GM10847 (cell line): Measurements from ENCODE around the gene UTP25.

Source experiments
- POLR2A ChIP-seq: IDR thresholded peaks from 2 replicates; pipeline ENCODE4 v1.6.1; 2011; ENCODE audit not compliant: insufficient read length; ENCODE audit errors: extremely low read depth

Gene UTP25, protein sequence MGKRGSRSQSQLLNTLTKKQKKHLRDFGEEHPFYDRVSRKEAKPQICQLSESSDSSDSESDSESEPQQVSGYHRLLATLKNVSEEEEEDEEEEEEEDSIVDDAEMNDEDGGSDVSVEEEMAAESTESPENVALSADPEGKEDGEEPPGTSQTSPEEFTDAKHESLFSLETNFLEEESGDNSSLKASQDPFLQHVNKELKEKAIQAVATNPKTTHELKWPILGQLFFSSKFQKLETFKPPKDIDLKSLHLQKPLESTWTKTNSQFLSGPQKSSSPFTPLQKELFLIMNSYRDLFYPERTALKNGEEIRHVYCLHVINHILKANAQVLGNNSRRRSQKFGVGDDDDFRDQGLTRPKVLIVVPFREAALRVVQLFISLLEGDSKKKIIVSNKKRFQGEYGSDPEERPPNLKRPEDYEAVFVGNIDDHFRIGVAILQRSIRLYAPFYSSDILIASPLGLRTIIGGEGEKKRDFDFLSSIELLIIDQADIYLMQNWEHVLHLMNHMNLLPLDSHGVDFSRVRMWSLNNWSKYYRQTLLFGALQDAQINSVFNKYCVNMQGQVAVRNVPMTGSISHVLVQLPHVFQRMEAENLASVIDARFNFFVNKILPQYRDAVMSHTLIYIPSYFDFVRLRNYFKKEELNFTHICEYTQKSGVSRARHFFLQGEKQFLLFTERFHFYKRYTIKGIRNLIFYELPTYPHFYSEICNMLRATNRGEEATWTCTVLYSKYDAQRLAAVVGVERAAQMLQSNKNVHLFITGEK

DNA sequence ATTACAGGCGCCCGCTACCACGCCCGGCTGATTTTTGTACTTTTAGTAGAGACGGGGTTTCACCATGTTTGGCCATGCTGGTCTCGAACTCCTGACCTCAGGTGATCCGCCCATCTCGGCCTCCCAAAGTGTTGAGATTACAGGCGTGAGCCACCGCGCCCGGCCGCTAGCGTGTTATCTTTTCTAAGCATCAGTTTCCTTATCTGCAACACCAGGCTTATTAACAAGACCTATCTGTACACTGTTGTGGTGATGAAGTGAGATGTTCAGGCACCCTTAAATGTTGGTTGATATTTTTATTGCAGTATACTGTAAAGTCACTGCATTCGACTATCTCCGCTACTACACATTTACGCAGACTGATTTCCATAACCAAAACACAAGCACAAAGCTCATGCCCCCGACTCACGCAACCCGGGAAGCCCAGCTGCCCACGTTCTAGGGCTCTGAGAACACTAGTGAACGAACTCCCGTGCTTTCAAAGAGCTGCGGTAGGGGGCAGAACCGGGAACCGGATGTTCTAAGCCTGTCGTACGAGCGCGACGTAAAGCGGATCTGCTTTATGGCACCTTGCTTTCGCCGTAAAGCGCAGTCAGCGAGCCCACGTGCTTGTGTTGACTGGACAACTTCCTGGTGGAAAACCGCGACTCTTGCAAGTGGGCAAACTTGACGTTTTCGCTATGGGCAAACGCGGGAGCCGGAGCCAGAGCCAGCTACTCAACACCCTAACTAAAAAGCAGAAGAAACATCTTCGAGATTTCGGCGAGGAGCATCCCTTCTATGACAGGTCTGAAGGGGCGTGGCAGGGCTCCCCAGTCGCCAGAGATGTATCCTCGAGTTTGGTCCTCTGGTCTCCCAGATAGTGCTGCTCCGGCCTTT lies at the start of gene UTP25:
TSS of gene UTP25 (plus strand) at position 589 of the 879 bp plus-strand sequence. CDS start at position 681, 92 bp downstream.
- peak; percentile 37 for TF ChIP-seq POLR2A

DNA sequence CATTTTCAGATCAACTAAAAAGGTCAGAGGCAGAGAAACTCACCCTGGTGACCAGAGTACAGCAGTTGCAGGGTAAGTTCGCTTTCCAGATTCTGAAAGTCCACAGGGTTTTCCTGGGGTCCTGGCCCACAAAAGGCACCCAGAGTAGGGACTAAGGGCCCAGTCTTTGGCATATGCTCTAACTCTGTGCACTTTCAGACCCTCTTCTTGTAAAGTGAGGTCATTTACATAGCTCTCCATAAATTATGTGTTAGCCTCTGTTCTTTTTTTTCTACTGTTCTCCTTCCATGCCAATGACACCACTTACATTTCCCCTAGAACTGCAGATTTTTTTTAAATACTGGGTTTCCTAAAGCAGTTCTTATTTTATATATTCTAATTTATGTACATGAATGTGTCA lies 49.7 kb upstream of the UTP25 start:
- no peak for TF ChIP-seq POLR2A

DNA sequence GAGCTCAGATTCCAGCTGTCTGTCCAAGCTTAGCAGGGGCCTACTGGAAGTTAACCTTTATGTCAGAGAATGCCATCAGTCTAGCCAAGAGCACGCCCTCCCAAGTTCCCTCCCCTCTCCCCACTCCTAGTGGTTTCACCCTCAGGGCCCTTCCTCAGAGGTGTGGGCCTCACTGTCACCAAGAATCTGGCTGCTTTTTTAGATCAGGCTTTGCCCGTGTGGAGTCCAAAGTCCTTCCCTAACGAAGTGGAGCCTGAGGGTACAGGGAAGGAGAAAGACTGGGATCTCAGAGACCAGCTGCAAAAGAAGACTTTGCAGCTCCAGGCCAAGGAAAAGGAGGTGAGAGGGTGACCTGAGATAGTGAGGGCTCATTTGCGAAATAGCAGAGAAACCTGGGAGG lies 47.5 kb upstream of the UTP25 start:
- no peak for TF ChIP-seq POLR2A

DNA sequence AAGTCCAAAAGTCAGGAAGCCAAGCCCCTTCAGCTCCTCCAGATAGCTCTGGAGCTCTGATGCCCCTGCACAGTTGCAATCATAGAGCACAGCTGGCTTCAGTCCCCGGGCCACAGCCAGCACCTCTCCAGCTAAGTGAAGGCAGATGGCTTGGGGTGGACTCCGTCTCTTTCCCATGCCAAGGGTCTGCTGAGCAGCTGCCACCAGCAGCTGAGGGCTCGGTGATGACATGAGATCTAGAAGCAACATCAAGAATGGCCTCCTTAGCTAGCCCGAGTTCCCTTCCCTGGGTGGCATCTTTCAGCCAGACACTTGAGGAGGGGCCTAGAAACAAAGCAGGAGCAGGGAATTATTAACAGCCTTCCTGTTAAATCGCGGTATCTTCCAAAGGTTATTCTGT lies 44.4 kb upstream of the UTP25 start:
- TF ChIP-seq POLR2A, result no peak

DNA sequence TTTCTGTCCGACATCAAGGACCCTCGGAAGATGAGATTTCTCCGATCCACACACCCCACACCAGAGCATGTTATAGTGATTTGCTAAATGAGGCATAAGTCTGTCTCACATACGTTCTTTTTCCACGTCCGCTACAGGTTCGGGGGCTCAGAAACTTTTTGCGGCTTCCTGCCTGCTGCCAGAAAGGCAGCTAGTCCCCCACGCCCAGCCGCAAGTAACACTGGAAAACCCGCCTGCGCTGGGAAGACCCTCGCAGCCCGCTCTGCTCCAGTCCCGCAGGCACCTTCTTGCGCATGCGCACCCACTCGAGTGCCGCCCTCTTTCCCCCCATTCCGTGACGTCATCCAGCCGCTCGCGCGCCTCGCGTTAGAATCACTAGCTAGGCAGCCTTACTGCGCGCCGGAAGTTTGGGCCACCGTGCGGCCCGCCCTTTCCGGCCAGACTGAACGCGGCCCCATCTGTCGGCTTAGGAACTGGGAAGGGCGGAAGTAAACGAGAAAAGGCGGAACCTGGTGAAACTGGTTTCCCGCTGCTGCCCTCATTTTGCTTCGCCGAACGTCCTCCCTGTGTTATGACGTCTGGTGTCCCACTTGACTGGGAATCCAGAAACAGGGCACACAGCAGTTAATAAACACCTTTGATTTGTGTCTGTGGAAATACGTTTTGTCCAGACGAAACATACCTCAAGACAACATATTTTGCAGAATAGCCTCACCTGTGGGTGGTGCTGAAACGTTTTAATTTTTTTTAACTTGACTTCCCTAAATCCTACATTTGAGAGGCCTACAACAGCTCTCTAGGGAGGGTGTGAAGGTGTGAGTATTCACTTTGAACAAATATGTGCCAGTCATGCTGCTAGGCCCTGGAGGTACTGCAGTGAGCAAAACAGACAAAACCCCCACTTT lies 43.3 kb upstream of the UTP25 start, which contains the start of gene C1orf74:
TSS of gene C1orf74 (minus strand) at position 295 of the 905 bp plus-strand sequence. CDS start 925 bp downstream, outside the sequence.
- peak; percentile 93 for TF ChIP-seq POLR2A

DNA sequence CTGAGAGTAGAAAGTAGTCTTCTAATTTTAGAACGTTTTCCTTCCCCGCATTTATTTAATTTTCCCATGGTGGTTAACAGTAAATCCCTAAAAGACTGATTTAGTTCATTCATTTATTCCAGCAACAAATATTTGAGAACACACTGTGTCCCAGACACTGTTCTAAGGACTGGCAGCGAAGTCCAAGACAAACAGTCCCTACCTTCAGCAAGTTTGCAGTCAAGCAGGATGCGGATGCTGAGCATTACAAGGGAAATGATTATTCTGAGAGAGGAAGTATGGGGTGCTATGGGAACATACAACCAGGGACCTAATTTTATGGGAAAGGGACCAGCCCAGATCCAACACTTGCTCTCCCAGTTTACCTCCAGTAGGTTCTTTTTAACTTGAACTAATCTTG lies 42.2 kb upstream of the UTP25 start:
- TF ChIP-seq POLR2A, result no peak

GRCh38 chr1:209786146-209786545 lies 41.6 kb upstream of the UTP25 start:
- no peak for TF ChIP-seq POLR2A

- no peak for TF ChIP-seq POLR2A
Measured at GRCh38 chr1:209787551-209787950, 40.2 kb upstream of the UTP25 start.

GRCh38 chr1:209789245-209789644 lies 38.5 kb upstream of the UTP25 start:
- TF ChIP-seq POLR2A, result no peak

DNA sequence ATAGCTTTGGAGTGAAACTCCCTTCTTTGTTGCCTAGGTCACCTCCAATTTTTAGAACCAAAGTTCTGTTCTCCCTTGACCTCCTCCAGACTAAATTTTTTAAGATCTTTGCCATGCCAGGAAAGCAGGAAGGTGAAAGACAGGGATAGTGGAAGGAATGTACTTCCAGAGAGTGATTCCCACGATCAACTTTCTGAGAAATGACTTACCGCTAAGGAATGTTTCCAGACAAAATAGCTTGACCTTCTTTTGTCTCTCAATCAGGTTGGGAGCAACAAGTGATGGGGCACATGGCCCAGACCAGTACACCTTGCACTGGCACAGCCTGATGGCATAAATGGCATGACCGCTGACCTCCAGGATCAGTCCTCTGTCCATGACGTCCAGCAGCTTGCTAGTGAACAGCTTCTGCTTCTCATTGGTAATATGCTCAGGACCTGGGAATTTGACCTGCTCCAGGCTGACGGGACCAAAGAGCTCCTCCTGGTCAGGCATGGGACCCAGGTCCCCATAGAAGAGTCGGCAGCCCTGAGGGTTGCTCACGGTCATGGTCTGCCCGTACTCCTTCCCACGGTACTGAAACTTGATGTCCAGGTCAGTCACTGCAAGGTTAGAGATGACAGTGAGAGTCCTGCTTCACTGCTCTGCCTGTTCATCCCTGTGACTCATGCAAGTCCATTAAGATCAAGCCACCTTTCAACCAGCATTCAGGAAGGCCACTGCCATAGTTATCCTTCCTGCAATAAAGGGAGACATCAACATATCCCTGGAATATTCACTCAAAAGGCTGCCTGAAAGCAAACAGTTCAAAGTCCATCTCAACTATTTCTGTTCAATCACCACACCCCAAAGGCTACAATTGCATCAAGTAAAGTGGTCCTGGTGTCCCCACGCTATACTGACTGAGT lies 37.2 kb upstream of the UTP25 start:
- TF ChIP-seq POLR2A, result no peak

DNA sequence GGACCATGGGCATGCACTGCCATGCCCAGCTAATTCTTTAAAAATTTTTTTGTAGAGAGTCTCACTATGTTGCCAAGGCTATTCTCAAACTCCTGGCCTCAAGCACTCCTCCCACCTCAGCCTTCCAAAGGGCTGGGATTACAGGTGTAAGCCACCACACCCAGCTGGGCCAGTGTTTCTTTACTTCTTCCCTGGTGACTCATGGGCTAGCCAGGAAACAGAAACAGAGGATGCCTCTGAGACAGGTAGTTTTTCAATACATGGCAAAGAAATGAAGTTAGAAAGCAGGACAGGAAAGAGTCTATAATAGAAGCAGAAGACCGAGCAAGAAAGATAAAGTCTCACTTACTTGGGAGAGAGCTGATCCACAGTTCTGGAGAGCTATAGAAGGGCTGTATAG lies 35.9 kb upstream of the UTP25 start:
- TF ChIP-seq POLR2A, result no peak

- no peak for TF ChIP-seq POLR2A
Measured at GRCh38 chr1:209797978-209798639, 29.7 kb upstream of the UTP25 start.

- no peak for TF ChIP-seq POLR2A
Measured at GRCh38 chr1:209800984-209801834, 26.6 kb upstream of the UTP25 start.
